K562 (cell line): ENCODE data around the gene SLC22A9. TPM values are rescaled to one million over a fixed set of nuclear protein-coding genes. Genes with fewer than 3 reads are reported as not detected.
"Not testable (repeated sequence)": the region's sequence is repeated elsewhere in the genome, so short reads cannot be mapped to it uniquely, and the experiment has no call there.

ENCODE experiments used
- ATAC-seq: fragments of 200-7000 bp; cut with Tn5 transposase; 3 replicates; pipeline ENCODE4 v1.9.1; 2020; ENCODE audit warnings: moderate library complexity
- BruUV-seq: library from RNA; stranded (reverse); fragments of 400-500 nt; replicated peaks from 2 replicates; lab custom pipeline; 2021; lab: Mats Ljungman, UMichigan
- CTCF ChIA-PET: fragments of 300-600 bp; formaldehyde crosslinking; extraction: SDS; loops from one replicate; lab custom pipeline; 2021; ENCODE audit warnings: low intra/inter-chr PET ratio; lab: Yijun Ruan, JAX
- POLR2A ChIA-PET: fragments of 300-600, 350-650 bp; sonication (Branson Sonifier 250); formaldehyde crosslinking; extraction: SDS; loops from one replicate; lab custom pipeline; 2021; ENCODE audit warnings: antibody characterized with exemption, inconsistent platforms; lab: Yijun Ruan, JAX
- DNase-seq, 4 experiments: peaks; one replicate each; pipeline versions ENCODE4 v3.0.0 to v3.0.0-alpha.2; 2011 to 2018; ENCODE audit warnings: low spot score in 3 of 4, mixed read lengths in 3 of 4; ENCODE audit errors: extremely low read depth in 1 of 4
- FAIRE-seq: peaks from 2 replicates; lab custom pipeline; 2011; peaks lifted over from hg19 to GRCh38; lab: Jason Lieb, UNC
- H2AFZ ChIP-seq: 2 replicates; pipeline ENCODE4 v1.6.0; 2011; ENCODE audit warnings: low read depth, low read length, control low read depth, inconsistent platforms
- H3K27ac ChIP-seq: fragments of 200-600 bp; 3 replicates; pipeline ENCODE4 v1.8.0; 2011; ENCODE audit warnings: low read depth, mild to moderate bottlenecking, control low read depth, inconsistent platforms, low read length, moderate library complexity, mixed read lengths; ENCODE audit errors: extremely low read depth
- H3K27me3 ChIP-seq, 2 experiments: fragments of 300-600 bp in 1 of 2; 2 replicates in 1 of 2; 3 replicates in 1 of 2; pipeline versions ENCODE4 v1.6.0 to v1.8.0; 2011; ENCODE audit warnings: inconsistent platforms in 2 of 2, low read length in 2 of 2, mild to moderate bottlenecking in 1 of 2, mixed read lengths in 1 of 2, moderate library complexity in 1 of 2; ENCODE audit not compliant: control insufficient read depth in 2 of 2, insufficient read depth in 2 of 2
- H3K36me3 ChIP-seq: fragments of 300-600 bp; 3 replicates; pipeline ENCODE4 v1.8.0; 2011; ENCODE audit warnings: mild to moderate bottlenecking, low read length, inconsistent platforms; ENCODE audit not compliant: control insufficient read depth, insufficient read depth
- H3K4me1 ChIP-seq, 2 experiments: fragments of 200-600 bp in 1 of 2; replicated peaks in 1 of 2; 2 replicates in 1 of 2; 3 replicates in 1 of 2; pipeline versions ENCODE4 v1.5.1 to v1.8.0; 2011; ENCODE audit warnings: inconsistent platforms in 2 of 2, low read length in 2 of 2, mild to moderate bottlenecking in 1 of 2, mixed read lengths in 1 of 2, moderate library complexity in 1 of 2; ENCODE audit not compliant: control insufficient read depth in 2 of 2, insufficient read depth in 2 of 2
- H3K4me2 ChIP-seq: 2 replicates; pipeline ENCODE4 v1.6.1; 2011; ENCODE audit warnings: low read length, control low read depth, inconsistent platforms, mixed read lengths; ENCODE audit not compliant: insufficient read depth
- H3K4me3 ChIP-seq: fragments of 200-600 bp; sonication (generic), shearing (Covaris generic); 2 replicates; pipeline ENCODE4 v1.5.1; 2016; ENCODE audit warnings: control low read depth, inconsistent platforms
- H3K79me2 ChIP-seq: fragments of 200-600 bp; 3 replicates; pipeline ENCODE4 v1.8.0; 2011; ENCODE audit warnings: low read length, inconsistent platforms; ENCODE audit not compliant: control insufficient read depth, insufficient read depth
- H3K9ac ChIP-seq, 2 experiments: 2 replicates each; pipeline versions ENCODE4 v1.6.0 to v1.6.1; 2011; ENCODE audit warnings: low read depth in 2 of 2, low read length in 2 of 2, control low read depth in 1 of 2, inconsistent platforms in 1 of 2, mild to moderate bottlenecking in 1 of 2, mixed read lengths in 1 of 2; ENCODE audit not compliant: insufficient read depth in 1 of 2
- H3K9me1 ChIP-seq: one replicate; pipeline ENCODE4 v1.6.0; 2011; ENCODE audit warnings: inconsistent platforms, mild to moderate bottlenecking, low read length, moderate library complexity; ENCODE audit not compliant: control insufficient read depth, insufficient read depth
- H3K9me3 ChIP-seq: replicated peaks from 2 replicates; pipeline ENCODE4 v1.5.1; 2011; ENCODE audit warnings: low read depth, low read length, inconsistent platforms; ENCODE audit not compliant: control insufficient read depth, insufficient read depth
- H4K20me1 ChIP-seq: replicated peaks from 2 replicates; pipeline ENCODE4 v1.6.1; 2011; ENCODE audit warnings: low read length, inconsistent platforms, mixed read lengths; ENCODE audit not compliant: control insufficient read depth, insufficient read depth
- POLR2AphosphoS2 ChIP-seq: IDR thresholded peaks from 2 replicates; pipeline ENCODE4 v1.6.1; 2012; ENCODE audit warnings: low read length, improper control_type of control experiment
- ZNF766 ChIP-seq: fragments of 200-800 bp; sonication (Bioruptor generic); conservative IDR thresholded peaks from 2 replicates; pipeline ENCODE4 v1.6.1; 2016; ENCODE audit warnings: missing genetic modification characterization, missing compliant biosample characterization
- WGBS: fragments of 100-300 bp; shearing (Covaris generic); methylation state at CpG from one replicate; pipeline ENCODE4 v1.1.6; 2016; ENCODE audit warnings: low coverage, mixed read lengths; ENCODE audit not compliant: insufficient coverage; ENCODE audit errors: missing lambda C conversion rate; 5-methylcytosine and 5-hydroxymethylcytosine counted together
- in situ Hi-C: fragments of 300-500 bp; cut with MboI; formaldehyde crosslinking; loops from 4 replicates; pipeline ENCODE4 v1.15.0; 2018; ENCODE audit warnings: inconsistent platforms, mixed read lengths
- intact Hi-C: fragments of 100-400 bp; cut with micrococcal nuclease; formaldehyde crosslinking; loops from 2 replicates; pipeline ENCODE4 v1.14.2; 2022
- polyA plus RNA-seq, 8 experiments: library from polyadenylated mRNA; depleted of rRNA in 4 of 8; stranded (reverse) in 5 of 8; unstranded in 3 of 8; fragments of >200 nt; fragmentation: Nextera tagmentation in 2 of 8; fragmentation: Illumina TruSeq in 1 of 8; extraction: Ambion mirVana in 2 of 8; extraction: Trizol in 1 of 8; gene quantifications; 2 replicates each; pipeline versions ENCODE4 v1.2.1 to v1.2.3, GENCODE V29; 2011 to 2014; ENCODE audit warnings: inconsistent platforms in 1 of 8, missing spikeins in 1 of 8
- total RNA-seq, 7 experiments: library from RNA; depleted of rRNA in 6 of 7; stranded (reverse); fragments of >200 nt in 6 of 7; fragmentation: Illumina TruSeq in 2 of 7; extraction: Trizol in 2 of 7; gene quantifications; 2 replicates each; pipeline versions ENCODE4 v1.2.1 to v1.2.3, GENCODE V29; 2011 to 2021; ENCODE audit warnings: low replicate concordance in 1 of 7
- TF ChIP-seq, protein P1 (sequence below), 3 experiments: IDR thresholded peaks in 2 of 3; conservative IDR thresholded peaks in 1 of 3; 2 replicates each; pipeline ENCODE4 v1.5.1; 2011 to 2012; ENCODE audit warnings: low read length in 3 of 3, mild to moderate bottlenecking in 3 of 3, control low read depth in 2 of 3, improper control_type of control experiment in 1 of 3, inconsistent platforms in 1 of 3, low read depth in 1 of 3, mixed read lengths in 1 of 3, moderate library complexity in 1 of 3; ENCODE audit not compliant: insufficient read depth in 2 of 3

SLC22A9 gene
- total and polyA plus RNA-seq, 9 of the 15 experiments (the other 6 are each of a cell fraction or from before 2014, with no cell fraction given) = not detected

GRCh38 chr11:63427971-63428508, 58.5 kb downstream of the SLC22A9 start:
- no peak for TF ChIP-seq POLR2AphosphoS2
- TF ChIP-seq, protein P1, sequence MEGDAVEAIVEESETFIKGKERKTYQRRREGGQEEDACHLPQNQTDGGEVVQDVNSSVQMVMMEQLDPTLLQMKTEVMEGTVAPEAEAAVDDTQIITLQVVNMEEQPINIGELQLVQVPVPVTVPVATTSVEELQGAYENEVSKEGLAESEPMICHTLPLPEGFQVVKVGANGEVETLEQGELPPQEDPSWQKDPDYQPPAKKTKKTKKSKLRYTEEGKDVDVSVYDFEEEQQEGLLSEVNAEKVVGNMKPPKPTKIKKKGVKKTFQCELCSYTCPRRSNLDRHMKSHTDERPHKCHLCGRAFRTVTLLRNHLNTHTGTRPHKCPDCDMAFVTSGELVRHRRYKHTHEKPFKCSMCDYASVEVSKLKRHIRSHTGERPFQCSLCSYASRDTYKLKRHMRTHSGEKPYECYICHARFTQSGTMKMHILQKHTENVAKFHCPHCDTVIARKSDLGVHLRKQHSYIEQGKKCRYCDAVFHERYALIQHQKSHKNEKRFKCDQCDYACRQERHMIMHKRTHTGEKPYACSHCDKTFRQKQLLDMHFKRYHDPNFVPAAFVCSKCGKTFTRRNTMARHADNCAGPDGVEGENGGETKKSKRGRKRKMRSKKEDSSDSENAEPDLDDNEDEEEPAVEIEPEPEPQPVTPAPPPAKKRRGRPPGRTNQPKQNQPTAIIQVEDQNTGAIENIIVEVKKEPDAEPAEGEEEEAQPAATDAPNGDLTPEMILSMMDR (IDR thresholded peaks at IDR 0.05 in 2 of 3, conservative IDR thresholded peaks at IDR 0.05 in 1 of 3; ENCODE audit: insufficient read depth in 2 of 3, low read depth in 1 of 3, low read length in 3 of 3) = 0 out of 6 replicates have a peak, but pooled peaks of 1 of the 3 experiments have one; percentile 16
- ChIA-PET POLR2A (no interaction called here), CTCF (no interaction called here)
- intact Hi-C loops (no loop called here), in situ Hi-C loops (no loop called here)
- ATAC-seq (no peak), FAIRE-seq (no peak), DNase-seq (no peak)
- BruUV-seq = no TSS peak
- Histone ChIP-seq H3K4me3 (no peak overlapping the region), H3K79me2 (no peaks in the 10 kb centered on the region), H2AFZ (no peak overlapping the region), H3K9me3 (no peaks in the 10 kb centered on the region), H3K27ac (no peak overlapping the region), H4K20me1 (no peaks in the 10 kb centered on the region), H3K4me1 (no peaks in the 10 kb centered on the region), H3K9ac (no peak overlapping the region), H3K9me1 (no peaks in the 10 kb centered on the region), H3K36me3 (no peaks in the 10 kb centered on the region), H3K27me3 (no peaks in the 10 kb centered on the region), H3K4me2 (no peak overlapping the region)
- WGBS = 0% methylated on average over 2 of the region's 2 CpGs

DNA sequence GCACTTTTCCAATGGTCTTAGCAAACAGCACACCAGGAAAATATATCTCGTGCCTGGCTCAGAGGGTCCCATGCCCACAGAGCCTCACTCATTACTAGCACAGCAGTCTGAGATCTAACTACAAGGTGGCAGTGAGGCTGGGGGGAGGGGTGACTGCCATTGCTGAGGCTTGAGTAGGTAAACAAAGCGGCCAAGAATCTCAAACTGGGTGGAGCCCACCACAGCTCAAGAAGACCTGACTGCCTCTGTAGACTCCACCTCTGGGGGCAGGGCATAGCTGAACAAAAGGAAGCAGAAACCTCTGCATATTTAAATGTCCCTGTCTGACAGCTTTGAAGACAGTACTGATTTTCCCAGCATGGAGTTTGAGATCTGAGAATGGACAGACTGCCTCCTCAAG, 61.1 kb downstream of the SLC22A9 start:
- ATAC-seq, H3K4me3 ChIP-seq, H3K9ac ChIP-seq, in situ Hi-C loops, H3K27ac ChIP-seq, DNase-seq, H2AFZ ChIP-seq, intact Hi-C loops, H3K4me2 ChIP-seq, POLR2A ChIA-PET, H3K4me1 ChIP-seq: not testable (repeated sequence)
- TF ChIP-seq ZNF766 = 0 out of 2 replicates have a peak, but pooled peaks have one; percentile 42
- TF ChIP-seq, all 486 proteins: peak for 1; not testable (repeated sequence) for 485
- H4K20me1 ChIP-seq, H3K9me1 ChIP-seq, FAIRE-seq, H3K27me3 ChIP-seq, BruUV-seq, CTCF ChIA-PET, H3K36me3 ChIP-seq, H3K79me2 ChIP-seq, H3K9me3 ChIP-seq: not testable (repeated sequence)
- WGBS = 0% methylated on average over 2 of the region's 2 CpGs

- in situ Hi-C loops, H3K36me3 ChIP-seq, H3K9ac ChIP-seq, H3K79me2 ChIP-seq, H2AFZ ChIP-seq, BruUV-seq, H3K4me1 ChIP-seq, DNase-seq, ATAC-seq, H4K20me1 ChIP-seq, FAIRE-seq, H3K4me3 ChIP-seq, H3K27me3 ChIP-seq, H3K27ac ChIP-seq, H3K9me1 ChIP-seq, H3K9me3 ChIP-seq, intact Hi-C loops: not testable (repeated sequence)
- ChIA-PET POLR2A (interaction anchor here (1.0 kb wide), 1 partner anchor 14 kb away, joined by 4 read pairs; no protein-coding TSS in a partner anchor), CTCF (interaction anchor here (0.6 kb wide), 1 partner anchor 645 kb away, joined by 4 read pairs; no protein-coding TSS in a partner anchor)
- H3K4me2 ChIP-seq = 0 out of 2 replicates have a peak overlapping the region, but pooled peaks have one; percentile 18
- WGBS = 4% methylated on average over 16 of the region's 22 CpGs
Observed at GRCh38 chr11:63435351-63435750, 65.8 kb downstream of the SLC22A9 start.
